ENCODE measurements around the gene HKDC1. TPM values are rescaled to one million over a fixed set of nuclear protein-coding genes. Genes with fewer than 3 reads are reported as not detected.
"Not testable (repeated sequence)": the region's sequence is repeated elsewhere in the genome, so short reads cannot be mapped to it uniquely, and the experiment has no call there.

HKDC1 gene
- total and polyA plus RNA-seq, 5 donors from 2014 or later, result 2.2 to 11.1 (median 4.4) TPM

DNA sequence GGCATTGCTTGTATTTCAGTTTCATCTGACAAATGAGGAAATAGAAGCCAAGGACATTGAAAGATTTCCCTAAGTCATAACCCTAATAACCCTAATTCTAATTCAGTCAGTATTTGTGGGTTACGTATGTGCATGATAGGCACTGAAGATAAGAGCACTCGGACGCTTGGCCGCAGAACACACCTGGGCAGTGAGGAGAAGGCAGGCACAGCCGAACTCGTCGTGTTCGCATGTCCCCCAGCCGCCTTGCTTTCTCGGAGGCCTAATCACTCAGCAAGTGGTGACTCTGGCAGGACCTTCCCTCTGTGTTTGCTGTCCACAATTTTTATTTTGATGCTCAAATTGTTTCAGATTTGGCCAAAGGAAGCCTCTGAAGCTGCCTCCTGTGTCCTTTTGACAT, 23.7 kb downstream of the HKDC1 start:
- H3K9me3 Mint-ChIP-seq, result no peaks in the 10 kb centered on the region
- no peak overlapping the region for H3K4me3 ChIP-seq (ENCODE audit: low read depth, low read length)
- H3K27me3 Mint-ChIP-seq, result no peaks in the 10 kb centered on the region
- no peaks in the 10 kb centered on the region for H3K27me3 ChIP-seq (ENCODE audit: control insufficient read depth, insufficient read depth, low read length)
- ATAC-seq (ENCODE audit: low read depth in 2 of 2) (no peak), DNase-seq (no peak)
- peaks cover 10% of the 10 kb centered on the region for H3K36me3 Mint-ChIP-seq
- H3K36me3 ChIP-seq (ENCODE audit: control insufficient read depth, insufficient read depth, low read length), result no peaks in the 10 kb centered on the region
- H3K4me3 Mint-ChIP-seq, result no peak overlapping the region
- no peaks in the 10 kb centered on the region for H3K4me1 Mint-ChIP-seq
- H3K27ac ChIP-seq (ENCODE audit: insufficient read depth, low read length, poor library complexity, severe bottlenecking), result no peak overlapping the region
- H3K9me3 ChIP-seq (ENCODE audit: control insufficient read depth in 2 of 2, low read length in 2 of 2), result no peaks in the 10 kb centered on the region
- no peaks in the 10 kb centered on the region for H3K4me1 ChIP-seq (ENCODE audit: control insufficient read depth, insufficient read depth, low read length, poor library complexity, severe bottlenecking)
- no peak overlapping the region for H3K27ac Mint-ChIP-seq

DNA sequence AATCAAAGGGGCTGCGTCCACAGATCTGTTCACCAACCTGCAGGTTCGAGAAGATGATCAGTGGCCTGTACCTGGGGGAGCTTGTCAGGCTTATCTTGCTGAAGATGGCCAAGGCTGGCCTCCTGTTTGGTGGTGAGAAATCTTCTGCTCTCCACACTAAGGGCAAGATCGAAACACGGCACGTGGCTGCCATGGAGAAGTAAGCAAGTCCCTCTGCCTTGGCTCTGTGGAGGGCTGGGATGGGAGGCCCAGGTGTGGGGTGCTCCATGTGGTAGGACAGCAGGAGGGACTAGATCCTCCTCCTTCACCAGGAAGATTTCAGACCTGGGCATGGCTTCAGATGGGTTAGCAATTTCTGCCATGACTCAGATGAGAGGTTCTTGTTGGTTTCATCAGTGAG, 25.9 kb downstream of the HKDC1 start:
- no peak overlapping the region for H3K27ac ChIP-seq (ENCODE audit: insufficient read depth, low read length, poor library complexity, severe bottlenecking)
- Mint-ChIP-seq H3K9me3 (no peaks in the 10 kb centered on the region), H3K4me3 (no peak overlapping the region), H3K27ac (no peak overlapping the region), H3K27me3 (peaks cover 4% of the 10 kb centered on the region), H3K4me1 (no peaks in the 10 kb centered on the region), H3K36me3 (peaks cover 4% of the 10 kb centered on the region)
- H3K27me3 ChIP-seq (ENCODE audit: control insufficient read depth, insufficient read depth, low read length), result no peaks in the 10 kb centered on the region
- H3K4me1 ChIP-seq (ENCODE audit: control insufficient read depth, insufficient read depth, low read length, poor library complexity, severe bottlenecking), result no peaks in the 10 kb centered on the region
- ATAC-seq (ENCODE audit: low read depth in 2 of 2) (no peak), DNase-seq (no peak)
- no peaks in the 10 kb centered on the region for H3K9me3 ChIP-seq (ENCODE audit: control insufficient read depth in 2 of 2, low read length in 2 of 2)
- no peak overlapping the region for H3K4me3 ChIP-seq (ENCODE audit: low read depth, low read length)
- no peaks in the 10 kb centered on the region for H3K36me3 ChIP-seq (ENCODE audit: control insufficient read depth, insufficient read depth, low read length)

DNA sequence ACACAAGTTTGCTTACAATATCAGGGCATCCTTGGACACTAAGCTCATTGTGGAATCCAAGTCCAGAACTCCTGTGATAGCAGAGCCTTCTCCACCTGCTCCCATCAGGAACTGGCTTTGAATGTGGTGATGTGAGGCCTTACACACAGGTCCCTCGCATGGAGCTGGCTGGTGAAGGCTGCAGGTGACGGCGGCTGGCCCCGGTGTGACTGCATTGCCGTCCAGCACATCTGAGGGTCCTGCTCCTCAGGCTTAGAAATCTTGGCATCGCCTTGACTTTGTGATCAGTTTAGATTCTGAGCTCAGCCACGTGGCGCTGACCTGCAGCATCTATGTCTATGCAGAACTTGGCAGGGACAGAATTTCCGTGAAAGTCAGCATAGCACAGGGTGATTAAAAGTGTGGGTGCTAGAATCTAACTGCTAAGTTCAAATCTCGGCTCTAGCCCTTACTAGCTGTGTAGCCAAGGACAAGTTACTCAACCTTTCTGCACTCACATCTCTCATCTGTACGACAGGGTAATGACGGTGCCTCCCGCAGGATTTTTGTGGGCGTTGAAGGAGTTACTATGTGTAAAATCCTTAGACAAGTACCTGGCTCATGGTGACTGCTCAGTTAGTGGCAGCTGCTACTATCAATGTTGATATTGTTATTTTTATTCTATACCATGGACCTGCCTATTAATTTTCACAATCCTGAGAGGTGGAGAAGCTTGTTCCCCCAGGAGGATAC, 26.6 kb downstream of the HKDC1 start:
- Histone ChIP-seq H3K4me3 (ENCODE audit: low read depth, low read length) (no peak overlapping the region), H3K36me3 (ENCODE audit: control insufficient read depth, insufficient read depth, low read length) (no peaks in the 10 kb centered on the region), H3K27ac (ENCODE audit: insufficient read depth, low read length, poor library complexity, severe bottlenecking) (no peak overlapping the region), H3K27me3 (ENCODE audit: control insufficient read depth, insufficient read depth, low read length) (no peaks in the 10 kb centered on the region), H3K9me3 (ENCODE audit: control insufficient read depth in 2 of 2, low read length in 2 of 2) (no peaks in the 10 kb centered on the region), H3K4me1 (ENCODE audit: control insufficient read depth, insufficient read depth, low read length, poor library complexity, severe bottlenecking) (no peaks in the 10 kb centered on the region)
- ATAC-seq (ENCODE audit: low read depth in 2 of 2), result no peak
- no peak for DNase-seq
- Mint-ChIP-seq H3K4me1 (no peaks in the 10 kb centered on the region), H3K9me3 (no peaks in the 10 kb centered on the region), H3K4me3 (no peak overlapping the region), H3K27ac (no peak overlapping the region), H3K36me3 (peaks cover 4% of the 10 kb centered on the region), H3K27me3 (peaks cover 4% of the 10 kb centered on the region)

DNA sequence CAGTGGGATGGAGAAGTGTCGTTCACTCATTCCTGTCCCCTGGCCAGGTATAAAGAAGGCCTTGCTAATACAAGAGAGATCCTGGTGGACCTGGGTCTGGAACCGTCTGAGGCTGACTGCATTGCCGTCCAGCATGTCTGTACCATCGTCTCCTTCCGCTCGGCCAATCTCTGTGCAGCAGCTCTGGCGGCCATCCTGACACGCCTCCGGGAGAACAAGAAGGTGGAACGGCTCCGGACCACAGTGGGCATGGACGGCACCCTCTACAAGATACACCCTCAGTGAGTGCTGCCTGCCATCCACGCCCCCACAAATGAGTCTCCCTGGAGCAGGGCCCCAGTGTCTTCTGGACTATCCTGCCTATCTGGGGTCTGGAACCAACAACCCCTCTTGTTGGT, 27.2 kb downstream of the HKDC1 start:
- Histone ChIP-seq H3K4me3 (ENCODE audit: low read depth, low read length) (no peak overlapping the region), H3K27ac (ENCODE audit: insufficient read depth, low read length, poor library complexity, severe bottlenecking) (no peak overlapping the region), H3K36me3 (ENCODE audit: control insufficient read depth, insufficient read depth, low read length) (no peaks in the 10 kb centered on the region), H3K9me3 (ENCODE audit: control insufficient read depth in 2 of 2, low read length in 2 of 2) (no peaks in the 10 kb centered on the region), H3K27me3 (ENCODE audit: control insufficient read depth, insufficient read depth, low read length) (no peaks in the 10 kb centered on the region), H3K4me1 (ENCODE audit: control insufficient read depth, insufficient read depth, low read length, poor library complexity, severe bottlenecking) (no peaks in the 10 kb centered on the region)
- no peak for DNase-seq
- Mint-ChIP-seq H3K4me3 (no peak overlapping the region), H3K9me3 (peaks cover 0 to 1% (median 0%) of the 10 kb centered on the region in 7 donors), H3K36me3 (peaks cover 4% of the 10 kb centered on the region), H3K4me1 (no peaks in the 10 kb centered on the region), H3K27me3 (peaks cover 4% of the 10 kb centered on the region), H3K27ac (no peak overlapping the region)
- no peak for ATAC-seq (ENCODE audit: low read depth in 2 of 2)

DNA sequence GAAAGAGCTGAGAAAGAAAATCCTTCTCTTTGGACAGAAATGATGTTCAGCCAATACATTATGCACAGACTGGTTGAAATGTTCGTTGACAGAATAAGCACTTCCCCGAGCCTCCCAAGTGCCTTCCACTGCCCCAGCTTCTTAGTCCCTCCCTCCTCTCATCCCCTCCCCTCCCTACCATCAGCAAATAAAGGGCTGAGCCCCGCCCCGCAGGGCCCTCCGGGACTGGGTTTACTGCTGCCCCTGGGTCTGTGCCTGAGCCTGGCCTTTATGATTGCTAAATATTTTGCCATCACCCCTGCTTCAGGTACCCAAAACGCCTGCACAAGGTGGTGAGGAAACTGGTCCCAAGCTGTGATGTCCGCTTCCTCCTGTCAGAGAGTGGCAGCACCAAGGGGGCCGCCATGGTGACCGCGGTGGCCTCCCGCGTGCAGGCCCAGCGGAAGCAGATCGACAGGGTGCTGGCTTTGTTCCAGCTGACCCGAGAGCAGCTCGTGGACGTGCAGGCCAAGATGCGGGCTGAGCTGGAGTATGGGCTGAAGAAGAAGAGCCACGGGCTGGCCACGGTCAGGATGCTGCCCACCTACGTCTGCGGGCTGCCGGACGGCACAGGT, 28.1 kb downstream of the HKDC1 start:
- peaks cover 4% of the 10 kb centered on the region for H3K27me3 Mint-ChIP-seq

DNA sequence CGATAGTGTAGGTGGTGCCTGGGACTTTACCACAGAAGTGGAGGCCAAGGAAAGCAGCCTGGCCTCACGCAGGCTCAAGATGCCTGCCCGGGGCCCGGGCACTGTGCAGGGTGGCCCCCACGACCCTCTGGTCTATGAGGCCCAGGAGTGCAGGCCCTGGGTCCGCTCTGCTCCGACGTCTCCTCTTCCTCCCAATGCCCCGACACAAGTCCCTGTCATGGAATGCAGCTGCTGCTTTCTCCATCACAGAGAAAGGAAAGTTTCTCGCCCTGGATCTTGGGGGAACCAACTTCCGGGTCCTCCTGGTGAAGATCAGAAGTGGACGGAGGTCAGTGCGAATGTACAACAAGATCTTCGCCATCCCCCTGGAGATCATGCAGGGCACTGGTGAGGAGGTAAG, 29.9 kb downstream of the HKDC1 start:
- Mint-ChIP-seq H3K27ac (peak overlapping the region in 1 of 3 donors; percentile 33), H3K9me3 (peaks cover 0 to 1% (median 0%) of the 10 kb centered on the region in 7 donors), H3K4me1 (no peaks in the 10 kb centered on the region), H3K4me3 (no peak overlapping the region), H3K27me3 (peaks cover 12% of the 10 kb centered on the region), H3K36me3 (peaks cover 4% of the 10 kb centered on the region)
- DNase-seq (no peak), ATAC-seq (ENCODE audit: low read depth in 2 of 2) (no peak)
- Histone ChIP-seq H3K27ac (ENCODE audit: insufficient read depth, low read length, poor library complexity, severe bottlenecking) (no peak overlapping the region), H3K4me3 (ENCODE audit: low read depth, low read length) (no peak overlapping the region), H3K36me3 (ENCODE audit: control insufficient read depth, insufficient read depth, low read length) (no peaks in the 10 kb centered on the region), H3K4me1 (ENCODE audit: control insufficient read depth, insufficient read depth, low read length, poor library complexity, severe bottlenecking) (no peaks in the 10 kb centered on the region), H3K9me3 (ENCODE audit: control insufficient read depth in 2 of 2, low read length in 2 of 2) (no peaks in the 10 kb centered on the region), H3K27me3 (ENCODE audit: control insufficient read depth, insufficient read depth, low read length) (no peaks in the 10 kb centered on the region)

More for the DNA sequence above, 28.1 kb downstream of the HKDC1 start:
- peaks cover 4% of the 10 kb centered on the region for H3K36me3 Mint-ChIP-seq
- Histone ChIP-seq H3K9me3 (ENCODE audit: control insufficient read depth in 2 of 2, low read length in 2 of 2) (no peaks in the 10 kb centered on the region), H3K36me3 (ENCODE audit: control insufficient read depth, insufficient read depth, low read length) (no peaks in the 10 kb centered on the region), H3K27ac (ENCODE audit: insufficient read depth, low read length, poor library complexity, severe bottlenecking) (no peak overlapping the region), H3K4me3 (ENCODE audit: low read depth, low read length) (no peak overlapping the region), H3K27me3 (ENCODE audit: control insufficient read depth, insufficient read depth, low read length) (no peaks in the 10 kb centered on the region), H3K4me1 (ENCODE audit: control insufficient read depth, insufficient read depth, low read length, poor library complexity, severe bottlenecking) (no peaks in the 10 kb centered on the region)
- no peak overlapping the region for H3K27ac Mint-ChIP-seq
- no peak for ATAC-seq (ENCODE audit: low read depth in 2 of 2)
- H3K4me1 Mint-ChIP-seq, result no peaks in the 10 kb centered on the region
- H3K4me3 Mint-ChIP-seq, result no peak overlapping the region
- H3K9me3 Mint-ChIP-seq, result peaks cover 0 to 1% (median 0%) of the 10 kb centered on the region in 7 donors
- no peak for DNase-seq

DNA sequence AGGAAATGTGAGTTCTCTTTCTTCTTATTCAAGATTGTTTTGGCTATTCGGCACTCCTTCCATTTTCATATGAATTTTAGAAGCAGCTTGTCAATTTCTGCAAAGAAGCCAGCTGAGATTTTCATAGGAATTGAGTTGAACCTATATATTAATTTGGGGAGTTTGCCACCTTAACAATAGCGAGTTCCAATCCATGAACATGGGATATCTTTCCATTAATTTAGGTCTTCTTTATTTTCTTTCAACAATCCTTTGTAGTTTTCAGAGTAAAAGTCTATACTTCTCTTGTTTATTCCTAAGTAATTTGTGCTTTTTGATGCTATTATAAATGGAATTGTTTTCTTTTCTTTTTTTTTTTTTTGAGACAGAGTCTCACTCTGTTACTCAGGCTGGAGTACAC, 31.3 kb downstream of the HKDC1 start:
- H3K4me3 ChIP-seq (ENCODE audit: low read depth, low read length); H3K27ac Mint-ChIP-seq; H3K9me3 Mint-ChIP-seq; H3K4me3 Mint-ChIP-seq; H3K27ac ChIP-seq (ENCODE audit: insufficient read depth, low read length, poor library complexity, severe bottlenecking); H3K27me3 ChIP-seq (ENCODE audit: control insufficient read depth, insufficient read depth, low read length); H3K36me3 Mint-ChIP-seq; H3K36me3 ChIP-seq (ENCODE audit: control insufficient read depth, insufficient read depth, low read length); H3K9me3 ChIP-seq (ENCODE audit: control insufficient read depth in 2 of 2, low read length in 2 of 2); ATAC-seq (ENCODE audit: low read depth in 2 of 2); H3K4me1 Mint-ChIP-seq; DNase-seq; H3K4me1 ChIP-seq (ENCODE audit: control insufficient read depth, insufficient read depth, low read length, poor library complexity, severe bottlenecking): not testable (repeated sequence)
- H3K27me3 Mint-ChIP-seq, result peaks cover 12% of the 10 kb centered on the region

DNA sequence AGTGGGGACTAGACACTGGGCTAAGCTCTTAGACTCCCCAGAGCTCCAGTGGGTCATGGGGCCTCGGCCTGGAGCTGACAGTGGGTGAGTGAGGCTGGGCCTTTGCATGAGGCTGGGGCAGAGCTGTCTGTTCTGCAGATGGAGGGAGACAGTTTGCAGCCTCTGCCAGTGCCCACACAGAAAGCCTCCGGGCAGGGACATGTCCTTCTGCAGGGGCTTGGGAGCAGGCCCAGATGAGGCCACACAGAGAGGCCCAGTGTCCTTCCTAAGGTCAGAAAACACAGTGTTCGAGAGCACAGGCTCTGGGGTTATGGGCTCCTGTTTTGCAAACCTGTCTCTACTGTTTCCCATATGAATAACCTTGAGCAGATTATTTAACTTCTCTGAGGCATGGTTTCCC, 33.0 kb downstream of the HKDC1 start:
- Histone ChIP-seq H3K4me3 (ENCODE audit: low read depth, low read length) (no peak overlapping the region), H3K9me3 (ENCODE audit: control insufficient read depth in 2 of 2, low read length in 2 of 2) (no peaks in the 10 kb centered on the region), H3K27me3 (ENCODE audit: control insufficient read depth, insufficient read depth, low read length) (no peaks in the 10 kb centered on the region), H3K4me1 (ENCODE audit: control insufficient read depth, insufficient read depth, low read length, poor library complexity, severe bottlenecking) (no peaks in the 10 kb centered on the region), H3K36me3 (ENCODE audit: control insufficient read depth, insufficient read depth, low read length) (peaks cover 5% of the 10 kb centered on the region), H3K27ac (ENCODE audit: insufficient read depth, low read length, poor library complexity, severe bottlenecking) (no peak overlapping the region)
- Mint-ChIP-seq H3K27me3 (peaks cover 12% of the 10 kb centered on the region), H3K27ac (no peak overlapping the region), H3K36me3 (peaks cover 14% of the 10 kb centered on the region), H3K4me3 (no peak overlapping the region), H3K9me3 (peaks cover 0 to 1% (median 0%) of the 10 kb centered on the region in 7 donors), H3K4me1 (no peaks in the 10 kb centered on the region)
- no peak for ATAC-seq (ENCODE audit: low read depth in 2 of 2)
- DNase-seq, result no peak

All from CD4-positive, CD25-positive, alpha-beta regulatory T cell (primary cell).